Thyroid gland (tissue), 4 donors: ENCODE data around the gene MAN2C1. TPM values are rescaled to one million over a fixed set of nuclear protein-coding genes. Genes with fewer than 3 reads are reported as not detected.
"Not testable (repeated sequence)": the region's sequence is repeated elsewhere in the genome, so short reads cannot be mapped to it uniquely, and the experiment has no call there.

Source experiments
- DNase-seq, 2 donors: peaks; one replicate each; pipeline ENCODE4 v3.0.0-alpha.2; 2019
- H3K27ac ChIP-seq, 3 donors: fragments of 200-600 bp; sonication (generic); 1 replicate in 2 of 3; 2 replicates in 1 of 3; pipeline ENCODE4 v1.5.1; 2016 to 2019; ENCODE audit warnings: mild to moderate bottlenecking in 1 of 3, moderate library complexity in 1 of 3
- H3K27me3 ChIP-seq: fragments of 200-600 bp; sonication (generic); one replicate; pipeline ENCODE4 v1.5.1; 2019
- H3K36me3 ChIP-seq, 2 donors: fragments of 200-600 bp; sonication (generic); one replicate each; pipeline ENCODE4 v1.5.1; 2016 to 2019
- H3K4me1 ChIP-seq, 2 donors: fragments of 200-600 bp; sonication (generic); one replicate each; pipeline ENCODE4 v1.5.1; 2017 to 2019
- H3K4me3 ChIP-seq, 3 donors: fragments of 200-600 bp; sonication (generic); replicated peaks in 1 of 3; 1 replicate in 2 of 3; 2 replicates in 1 of 3; pipeline ENCODE4 v1.5.1; 2016; ENCODE audit warnings: mild to moderate bottlenecking in 1 of 3
- H3K9me3 ChIP-seq: fragments of 200-600 bp; sonication (generic); one replicate; pipeline ENCODE4 v1.5.1; 2017
- POLR2A ChIP-seq, 2 donors: fragments of 450-650 bp; IDR thresholded peaks; one replicate each; pipeline ENCODE4 v1.6.1; 2017; ENCODE audit warnings: antibody characterized with exemption in 2 of 2, mild to moderate bottlenecking in 2 of 2, moderate library complexity in 1 of 2
- WGBS, 2 donors: methylation state at CpG; one replicate each; pipeline ENCODE4 v1.1.5; 2017; 5-methylcytosine and 5-hydroxymethylcytosine counted together
- intact Hi-C: fragments of 100-400 bp; cut with DNase I; formaldehyde crosslinking; loops from one replicate; pipeline ENCODE4 v1.15.1; 2023
- total RNA-seq, 4 donors: library from RNA; depleted of rRNA; stranded (reverse); fragments of >200 nt; gene quantifications; one replicate each; pipeline ENCODE4 v1.2.3, GENCODE V29; 2016
- TF ChIP-seq, protein P1 (sequence below), 6 experiments: fragments of 200-600 bp in 3 of 6; fragments of 450-650 bp in 3 of 6; sonication (generic) in 3 of 6; IDR thresholded peaks; one replicate each; pipeline ENCODE4 v1.5.1; 2016 to 2019; ENCODE audit warnings: antibody characterized with exemption in 6 of 6, mild to moderate bottlenecking in 2 of 6, inconsistent platforms in 1 of 6, moderate library complexity in 1 of 6

MAN2C1 gene
- total RNA-seq, 4 donors from 2014 or later = 200 to 357 (median 226) TPM

DNA sequence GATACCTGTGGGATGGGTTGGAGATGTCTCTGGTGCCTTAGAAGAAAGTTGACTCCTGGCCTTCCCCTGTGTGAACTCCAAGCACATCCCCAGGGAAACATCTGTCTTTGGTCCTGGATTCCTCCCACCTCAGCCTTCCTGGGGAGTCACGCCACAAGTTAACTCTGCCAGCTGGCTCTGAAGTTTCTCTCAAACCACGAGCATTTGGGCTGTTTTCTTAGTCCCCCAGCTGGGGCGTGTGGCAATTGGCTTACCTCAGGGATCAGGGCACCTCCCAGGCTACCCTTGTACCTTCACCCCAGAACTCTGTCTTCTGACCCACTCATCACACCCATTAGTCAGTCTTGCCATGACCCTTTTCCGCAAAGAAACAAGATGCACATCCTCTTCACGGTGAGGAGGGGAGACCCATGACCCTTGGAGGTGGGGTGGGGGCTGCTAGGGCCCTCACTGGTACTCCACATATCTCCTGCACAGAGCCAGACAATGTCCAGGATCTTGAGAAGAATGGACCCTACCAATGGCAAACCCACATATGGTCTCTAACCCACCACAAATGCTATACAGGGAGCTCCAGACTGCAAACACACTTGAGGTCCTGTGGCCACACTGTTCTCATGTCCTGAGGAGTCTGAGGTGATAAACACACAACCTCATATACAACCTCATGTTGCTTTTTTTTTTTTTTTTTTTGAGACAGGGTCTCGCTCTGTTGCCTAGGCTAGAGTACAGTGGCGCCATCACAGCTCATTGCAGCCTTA is 17.6 kb downstream of the MAN2C1 start:
- intact Hi-C loops = no loop called here
- no peak for DNase-seq
- Histone ChIP-seq H3K27me3 (no peaks in the 10 kb centered on the region), H3K4me1 (peaks cover 6 to 12% of the 10 kb centered on the region in 2 donors), H3K4me3 (no peak overlapping the region), H3K9me3 (no peaks in the 10 kb centered on the region), H3K27ac (no peak overlapping the region), H3K36me3 (peaks cover 1 to 4% of the 10 kb centered on the region in 2 donors)
- TF ChIP-seq, protein P1, sequence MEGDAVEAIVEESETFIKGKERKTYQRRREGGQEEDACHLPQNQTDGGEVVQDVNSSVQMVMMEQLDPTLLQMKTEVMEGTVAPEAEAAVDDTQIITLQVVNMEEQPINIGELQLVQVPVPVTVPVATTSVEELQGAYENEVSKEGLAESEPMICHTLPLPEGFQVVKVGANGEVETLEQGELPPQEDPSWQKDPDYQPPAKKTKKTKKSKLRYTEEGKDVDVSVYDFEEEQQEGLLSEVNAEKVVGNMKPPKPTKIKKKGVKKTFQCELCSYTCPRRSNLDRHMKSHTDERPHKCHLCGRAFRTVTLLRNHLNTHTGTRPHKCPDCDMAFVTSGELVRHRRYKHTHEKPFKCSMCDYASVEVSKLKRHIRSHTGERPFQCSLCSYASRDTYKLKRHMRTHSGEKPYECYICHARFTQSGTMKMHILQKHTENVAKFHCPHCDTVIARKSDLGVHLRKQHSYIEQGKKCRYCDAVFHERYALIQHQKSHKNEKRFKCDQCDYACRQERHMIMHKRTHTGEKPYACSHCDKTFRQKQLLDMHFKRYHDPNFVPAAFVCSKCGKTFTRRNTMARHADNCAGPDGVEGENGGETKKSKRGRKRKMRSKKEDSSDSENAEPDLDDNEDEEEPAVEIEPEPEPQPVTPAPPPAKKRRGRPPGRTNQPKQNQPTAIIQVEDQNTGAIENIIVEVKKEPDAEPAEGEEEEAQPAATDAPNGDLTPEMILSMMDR (IDR thresholded peaks at IDR 0.05) = no peak
- TF ChIP-seq POLR2A (IDR thresholded peaks at IDR 0.05) = no peak
- 73 to 82% methylated on average over 6 to 7 of the region's 7 CpGs for WGBS, 2 donors

DNA sequence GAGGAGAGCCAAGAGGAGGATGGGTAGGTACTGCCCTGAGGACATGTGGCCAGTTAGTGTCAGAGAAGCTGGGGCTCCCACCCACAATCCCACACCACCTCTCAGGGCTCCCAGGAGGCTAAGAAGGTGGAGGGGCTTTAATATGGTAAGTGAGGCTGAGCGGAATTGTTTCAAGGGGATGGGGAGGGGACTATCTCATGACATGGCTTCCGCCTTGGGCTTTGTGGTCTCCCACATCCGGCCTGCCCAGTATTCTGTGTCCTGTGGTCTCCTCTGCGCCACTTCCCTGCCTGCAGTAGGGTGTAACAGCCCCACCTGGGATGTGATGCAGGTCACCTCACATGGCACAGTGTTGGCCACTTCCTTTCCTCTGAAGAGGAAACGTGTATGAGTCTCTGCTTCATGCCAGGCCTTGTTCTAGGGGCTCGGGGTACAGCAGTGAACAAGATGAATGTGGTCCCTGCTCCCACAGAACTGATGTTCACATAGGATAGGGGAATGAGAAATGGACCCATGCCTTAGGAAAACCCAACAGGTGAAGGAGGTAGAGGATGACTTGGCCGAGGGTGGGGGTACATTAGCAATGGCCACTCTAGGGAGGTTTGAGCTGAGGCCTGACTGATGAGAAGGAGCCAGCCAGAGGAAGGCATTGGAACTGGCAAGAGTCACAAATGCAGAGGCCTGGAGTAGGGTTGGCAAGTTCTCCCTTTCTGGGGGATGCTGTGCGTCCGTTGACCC is 18.4 kb downstream of the MAN2C1 start:
- Histone ChIP-seq H3K27ac (no peak overlapping the region), H3K27me3 (no peaks in the 10 kb centered on the region), H3K4me3 (no peak overlapping the region), H3K36me3 (peaks cover 0 to 4% of the 10 kb centered on the region in 2 donors), H3K9me3 (no peaks in the 10 kb centered on the region), H3K4me1 (peaks cover 6 to 12% of the 10 kb centered on the region in 2 donors)
- 69 to 86% methylated on average over 9 of the region's 9 CpGs for WGBS, 2 donors
- intact Hi-C loops = no loop called here
- TF ChIP-seq, protein P1 (IDR thresholded peaks at IDR 0.05) = no peak
- no peak for TF ChIP-seq POLR2A (IDR thresholded peaks at IDR 0.05)
- peak in 1 of 2 donors; percentile 24 for DNase-seq

DNA sequence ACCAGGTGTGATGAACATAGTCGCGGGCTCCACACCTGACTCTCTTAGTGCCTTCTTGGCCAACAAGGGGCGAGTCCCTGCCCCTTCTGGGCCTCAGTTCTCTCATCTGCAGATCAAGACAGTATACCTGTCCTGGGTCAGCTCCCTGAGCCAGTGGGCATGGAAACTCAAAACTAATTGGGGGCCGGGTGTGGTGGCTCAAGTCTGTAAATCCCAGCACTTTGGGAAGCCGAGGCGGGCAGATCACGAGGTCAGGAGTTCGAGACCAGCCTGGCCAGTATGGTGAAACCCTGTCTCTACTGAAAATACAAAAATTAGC is 19.1 kb downstream of the MAN2C1 start:
- WGBS, 2 donors = 95 to 97% methylated on average over 5 to 8 of the region's 8 CpGs
- H3K27me3 ChIP-seq, H3K9me3 ChIP-seq, H3K4me3 ChIP-seq, H3K27ac ChIP-seq, DNase-seq, intact Hi-C loops, H3K36me3 ChIP-seq: not testable (repeated sequence)
- peaks cover 6 to 12% of the 10 kb centered on the region in 2 donors for H3K4me1 ChIP-seq

DNA sequence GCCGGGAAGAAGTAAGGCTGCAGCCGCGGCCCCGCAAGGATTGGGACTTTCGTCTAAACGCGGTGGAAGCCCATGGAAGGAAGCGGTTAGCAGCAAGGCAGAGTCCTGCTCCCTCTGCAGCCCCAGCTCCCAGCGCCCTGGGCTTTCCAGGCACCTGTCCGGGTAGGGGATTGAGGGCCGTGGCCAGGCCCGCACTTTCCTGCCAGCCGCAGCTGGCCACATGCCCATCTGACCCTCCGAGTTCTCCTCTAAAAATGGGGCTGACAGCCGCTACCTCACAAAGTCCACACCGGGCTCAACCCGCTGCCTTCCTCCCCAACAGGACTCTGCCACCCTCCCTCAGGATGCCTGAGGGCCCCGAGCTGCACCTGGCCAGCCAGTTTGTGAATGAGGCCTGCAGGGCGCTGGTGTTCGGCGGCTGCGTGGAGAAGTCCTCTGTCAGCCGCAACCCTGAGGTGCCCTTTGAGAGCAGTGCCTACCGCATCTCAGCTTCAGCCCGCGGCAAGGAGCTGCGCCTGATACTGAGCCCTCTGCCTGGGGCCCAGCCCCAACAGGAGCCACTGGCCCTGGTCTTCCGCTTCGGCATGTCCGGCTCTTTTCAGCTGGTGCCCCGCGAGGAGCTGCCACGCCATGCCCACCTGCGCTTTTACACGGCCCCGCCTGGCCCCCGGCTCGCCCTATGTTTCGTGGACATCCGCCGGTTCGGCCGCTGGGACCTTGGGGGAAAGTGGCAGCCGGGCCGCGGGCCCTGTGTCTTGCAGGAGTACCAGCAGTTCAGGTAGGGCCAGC is 19.7 kb downstream of the MAN2C1 start:
- DNase-seq = peak; percentile 36 to 43
- peak overlapping the region; percentile 60 to 89 (median 87) for H3K4me3 ChIP-seq
- no peaks in the 10 kb centered on the region for H3K36me3 ChIP-seq
- TF ChIP-seq POLR2A (IDR thresholded peaks at IDR 0.05) = no peak
- TF ChIP-seq, protein P1 (IDR thresholded peaks at IDR 0.05) = no peak
- WGBS, 2 donors = 41 to 44% methylated on average over 25 to 38 of the region's 46 CpGs
- intact Hi-C loops = no loop called here
- H3K4me1 ChIP-seq = peaks cover 6 to 12% of the 10 kb centered on the region in 2 donors
- peak overlapping the region in 1 of 3 donors; percentile 35 for H3K27ac ChIP-seq
- no peaks in the 10 kb centered on the region for H3K27me3 ChIP-seq
- H3K9me3 ChIP-seq = no peaks in the 10 kb centered on the region

DNA sequence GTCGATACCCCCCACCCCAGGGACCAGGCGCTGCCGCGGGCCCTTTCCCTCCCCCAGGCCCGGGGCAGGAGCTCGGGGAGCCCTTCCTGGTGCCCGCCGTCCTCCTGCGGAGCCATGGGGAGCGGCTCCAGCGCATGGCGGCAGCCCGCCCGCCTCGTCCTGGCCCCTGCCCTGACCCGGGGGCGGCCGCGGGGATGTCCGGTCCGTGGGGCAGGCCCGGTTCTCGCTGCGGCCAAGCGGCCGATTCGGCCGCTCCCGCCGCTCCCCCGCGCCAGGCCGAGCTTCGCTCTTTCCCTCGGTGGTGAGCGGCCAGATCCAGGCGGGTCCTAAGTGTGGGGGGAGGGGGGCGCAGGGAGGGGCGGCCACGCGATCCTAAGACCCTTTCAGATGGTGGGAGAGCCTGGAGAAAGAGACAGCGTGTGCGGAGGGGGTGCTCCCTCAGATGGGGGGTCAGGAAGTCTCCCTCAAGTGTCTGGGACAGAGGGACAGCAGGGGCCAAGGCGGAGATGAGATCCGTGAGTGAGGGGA is 20.3 kb downstream of the MAN2C1 start:
- 1 to 4% methylated on average over 8 to 17 of the region's 45 CpGs for WGBS, 2 donors
- TF ChIP-seq POLR2A (IDR thresholded peaks at IDR 0.05) = no peak
- TF ChIP-seq, protein P1 (IDR thresholded peaks at IDR 0.05) = no peak
- H3K27ac ChIP-seq = peak overlapping the region in 2 of 3 donors; percentile 35 to 53
- intact Hi-C loops = no loop called here
- no peaks in the 10 kb centered on the region for H3K9me3 ChIP-seq
- peak; percentile 23 to 29 for DNase-seq
- no peaks in the 10 kb centered on the region for H3K27me3 ChIP-seq
- H3K36me3 ChIP-seq = no peaks in the 10 kb centered on the region
- H3K4me3 ChIP-seq = peak overlapping the region; percentile 60 to 89 (median 87)
- H3K4me1 ChIP-seq = peaks cover 6 to 12% of the 10 kb centered on the region in 2 donors
